GM18520 (cell line): ENCODE results near the gene TBC1D24.
A peak's percentile ranks its signal among the peaks of the same experiment; 100 is the strongest.

ENCODE experiments used
- ATAC-seq: cut with Tn5 transposase; IDR thresholded peaks from one replicate; pipeline ENCODE4 v1.9.1; 2021; ENCODE audit not compliant: unreplicated experiment

The TBC1D24 gene

GRCh38 chr16:2515180-2515851 is 40.4 kb downstream of the TBC1D24 start:
- no peak for ATAC-seq

GRCh38 chr16:2516391-2517240 is 41.7 kb downstream of the TBC1D24 start:
- ATAC-seq = no peak

GRCh38 chr16:2517954-2518605 is 43.2 kb downstream of the TBC1D24 start:
- ATAC-seq = no peak

- ATAC-seq = no peak
Measured at GRCh38 chr16:2518823-2519710, 44.1 kb downstream of the TBC1D24 start.

GRCh38 chr16:2519711-2520080 is 44.8 kb downstream of the TBC1D24 start:
- ATAC-seq = no peak

GRCh38 chr16:2520097-2520783 is 45.3 kb downstream of the TBC1D24 start, which contains the start of gene AMDHD2:
TSS of gene AMDHD2 (plus strand) at chr16:2520371. CDS start at chr16:2520459, 88 bp downstream.
- peak; percentile 34 for ATAC-seq

- no peak for ATAC-seq
Measured at GRCh38 chr16:2520784-2521531, 46.0 kb downstream of the TBC1D24 start.

- no peak for ATAC-seq
Measured at GRCh38 chr16:2523801-2524231, 48.9 kb downstream of the TBC1D24 start.

GRCh38 chr16:2524339-2524938 is 49.5 kb downstream of the TBC1D24 start:
- no peak for ATAC-seq

- no peak for ATAC-seq
Measured at GRCh38 chr16:2526135-2526534, 51.2 kb downstream of the TBC1D24 start.

- ATAC-seq = no peak
Measured at GRCh38 chr16:2527071-2527783, 52.3 kb downstream of the TBC1D24 start.

- ATAC-seq = no peak
Measured at GRCh38 chr16:2527784-2528100, 52.8 kb downstream of the TBC1D24 start.

GRCh38 chr16:2528161-2529060 is 53.5 kb downstream of the TBC1D24 start:
- ATAC-seq = no peak

GRCh38 chr16:2529061-2529931 is 54.4 kb downstream of the TBC1D24 start:
- ATAC-seq = no peak

- ATAC-seq = no peak
Measured at GRCh38 chr16:2529961-2530628, 55.2 kb downstream of the TBC1D24 start.
